ENCODE results near the gene EXOC6B.

The EXOC6B gene

GRCh38 chr2:72674982-72675915 is 150.6 kb downstream of the EXOC6B start (continued):
- TF ChIP-seq KLF10 (tag by site-specific recombination; IDR thresholded peaks at IDR 0.05), result no peak
- no peak for TF ChIP-seq SCRT1 (tag by site-specific recombination; IDR thresholded peaks at IDR 0.05; ENCODE audit: borderline replicate concordance)
- no peak for TF ChIP-seq ZNF202 (tag by site-specific recombination; IDR thresholded peaks at IDR 0.05; ENCODE audit: borderline replicate concordance)
- TF ChIP-seq, protein P1, sequence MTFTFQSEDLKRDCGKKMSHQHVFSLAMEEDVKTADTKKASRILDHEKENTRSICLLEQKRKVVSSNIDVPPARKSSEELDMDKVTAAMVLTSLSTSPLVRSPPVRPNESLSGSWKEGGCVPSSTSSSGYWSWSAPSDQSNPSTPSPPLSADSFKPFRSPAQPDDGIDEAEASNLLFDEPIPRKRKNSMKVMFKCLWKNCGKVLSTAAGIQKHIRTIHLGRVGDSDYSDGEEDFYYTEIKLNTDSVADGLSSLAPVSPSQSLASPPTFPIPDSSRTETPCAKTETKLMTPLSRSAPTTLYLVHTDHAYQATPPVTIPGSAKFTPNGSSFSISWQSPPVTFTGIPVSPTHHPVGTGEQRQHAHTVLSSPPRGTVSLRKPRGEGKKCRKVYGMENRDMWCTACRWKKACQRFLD (tag by site-specific recombination; IDR thresholded peaks at IDR 0.05), result no peak

DNA sequence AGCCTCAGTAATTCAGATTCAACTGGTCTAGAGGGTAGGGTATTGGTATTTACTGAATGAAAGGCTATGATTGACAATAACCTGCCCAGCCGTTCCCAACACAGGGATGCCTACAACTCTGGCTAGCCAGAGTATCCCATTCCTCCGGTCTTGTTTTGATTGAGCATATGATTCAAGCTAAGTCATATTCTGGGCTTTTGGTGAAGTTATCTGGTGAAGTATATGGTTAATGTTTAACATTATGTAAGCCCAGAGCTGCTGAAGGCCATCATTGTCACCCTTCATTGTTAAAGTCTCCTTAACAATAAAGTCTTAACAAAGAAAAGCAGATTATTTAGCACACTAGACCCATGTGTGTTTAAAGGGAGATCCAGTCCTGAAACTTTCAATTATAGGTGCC is 152.6 kb downstream of the EXOC6B start:
- CTCF ChIA-PET, result interaction anchor here (0.6 to 0.7 kb wide), 2 partner anchors 18 to 176 kb away, joined by 3 read pairs; no protein-coding TSS in a partner anchor
- no peak for TF ChIP-seq ZNF248 (tag by site-specific recombination; IDR thresholded peaks at IDR 0.05)
- TF ChIP-seq, protein P2, sequence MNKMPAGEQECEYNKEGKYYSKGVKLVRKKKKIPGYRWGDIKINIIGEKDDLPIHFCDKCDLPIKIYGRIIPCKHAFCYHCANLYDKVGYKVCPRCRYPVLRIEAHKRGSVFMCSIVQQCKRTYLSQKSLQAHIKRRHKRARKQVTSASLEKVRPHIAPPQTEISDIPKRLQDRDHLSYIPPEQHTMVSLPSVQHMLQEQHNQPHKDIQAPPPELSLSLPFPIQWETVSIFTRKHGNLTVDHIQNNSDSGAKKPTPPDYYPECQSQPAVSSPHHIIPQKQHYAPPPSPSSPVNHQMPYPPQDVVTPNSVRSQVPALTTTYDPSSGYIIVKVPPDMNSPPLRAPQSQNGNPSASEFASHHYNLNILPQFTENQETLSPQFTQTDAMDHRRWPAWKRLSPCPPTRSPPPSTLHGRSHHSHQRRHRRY (tag by site-specific recombination; IDR thresholded peaks at IDR 0.05), result no peak
- no peak for TF ChIP-seq ZNF768 (tag by site-specific recombination; IDR thresholded peaks at IDR 0.05)
- TF ChIP-seq KLF16 (tag by site-specific recombination; IDR thresholded peaks at IDR 0.05), result no peak
- no peak for TF ChIP-seq ZEB2 (tag by site-specific recombination; IDR thresholded peaks at IDR 0.05)
- TF ChIP-seq ZNF707 (tag by site-specific recombination; IDR thresholded peaks at IDR 0.05), result no peak
- no peak for TF ChIP-seq KLF1 (tag by site-specific recombination; IDR thresholded peaks at IDR 0.05)
- TF ChIP-seq ZNF2 (tag by site-specific recombination; IDR thresholded peaks at IDR 0.05), result no peak
- no peak for TF ChIP-seq ZNF202 (tag by site-specific recombination; IDR thresholded peaks at IDR 0.05; ENCODE audit: borderline replicate concordance)
- no peak for TF ChIP-seq PRDM10 (tag by site-specific recombination; IDR thresholded peaks at IDR 0.05)
- TF ChIP-seq ZNF274 (IDR thresholded peaks at IDR 0.05; ENCODE audit: low read length), result no peak
- no peak for TF ChIP-seq ZNF274 (tag by site-specific recombination; IDR thresholded peaks at IDR 0.05; ENCODE audit: borderline replicate concordance)
- H3K27ac ChIP-seq (ENCODE audit: extremely low read depth, low read depth, low read length), result no peak overlapping the region
- no peaks in the 10 kb centered on the region for H3K36me3 ChIP-seq (ENCODE audit: control insufficient read depth in 2 of 2, insufficient read depth in 1 of 2, low read length in 2 of 2)
- H3K4me1 ChIP-seq (ENCODE audit: control insufficient read depth, insufficient read depth, low read length), result peaks cover 9% of the 10 kb centered on the region
- POLR2A ChIA-PET, result no interaction called here
- no peak overlapping the region for H3K4me3 ChIP-seq (ENCODE audit: low read depth, low read length)
- H3K9me3 ChIP-seq (ENCODE audit: control insufficient read depth, insufficient read depth, low read depth, low read length), result no peaks in the 10 kb centered on the region

- Histone ChIP-seq H3K4me3 (ENCODE audit: low read depth, low read length) (no peak overlapping the region), H3K27ac (ENCODE audit: extremely low read depth, low read depth, low read length) (no peak overlapping the region), H3K9me3 (ENCODE audit: control insufficient read depth, insufficient read depth, low read depth, low read length) (no peaks in the 10 kb centered on the region; the same call in 1 of the 2 replicates), H3K36me3 (ENCODE audit: control insufficient read depth in 2 of 2, insufficient read depth in 1 of 2, low read length in 2 of 2) (no peaks in the 10 kb centered on the region; a peak in 1 of 3 replicates), H3K4me1 (ENCODE audit: control insufficient read depth, insufficient read depth, low read length) (no peaks in the 10 kb centered on the region)
- POLR2A ChIA-PET, result no interaction called here
- TF ChIP-seq ZXDB (tag by site-specific recombination; IDR thresholded peaks at IDR 0.05) (no peak), ZNF24 (tag by site-specific recombination; IDR thresholded peaks at IDR 0.05) (no peak), ZNF324 (tag by site-specific recombination; IDR thresholded peaks at IDR 0.05) (no peak)
- CTCF ChIA-PET, result interaction anchor here (0.7 kb wide), 1 partner anchor 84 kb away, joined by 4 read pairs; no protein-coding TSS in a partner anchor
These were observed 156.7 kb downstream of the EXOC6B start for GRCh38 chr2:72669121-72669520.
